Bronchial epithelial cell (primary cell): Measurements from ENCODE around the gene DNAJA3. TPM values are rescaled to one million over a fixed set of nuclear protein-coding genes. Genes with fewer than 3 reads are reported as not detected.

Experiments
- DNase-seq: peaks from one replicate; pipeline ENCODE4 v3.0.0-alpha.2; 2010; ENCODE audit warnings: low read depth
- FAIRE-seq: peaks from 2 replicates; lab custom pipeline; 2011; peaks lifted over from hg19 to GRCh38; lab: Jason Lieb, UNC
- H3K27me3 ChIP-seq: 2 replicates; pipeline ENCODE4 v1.5.1; 2011; ENCODE audit warnings: low read length; ENCODE audit not compliant: control insufficient read depth, insufficient read depth
- H3K36me3 ChIP-seq: 2 replicates; pipeline ENCODE4 v1.5.1; 2011; ENCODE audit warnings: low read length; ENCODE audit not compliant: control insufficient read depth, insufficient read depth
- H3K4me3 ChIP-seq: 2 replicates; pipeline ENCODE4 v1.5.1; 2011; ENCODE audit warnings: mild to moderate bottlenecking, low read depth, low read length, control low read depth
- total RNA-seq: library from RNA; depleted of rRNA; stranded (reverse); fragments of >200 nt; gene quantifications from 2 replicates; pipeline ENCODE4 v1.2.1, GENCODE V29; 2014
- TF ChIP-seq, protein P1 (sequence below): IDR thresholded peaks from 2 replicates; pipeline ENCODE4 v1.5.1; 2011; ENCODE audit warnings: mild to moderate bottlenecking, moderate library complexity, low read length, control low read depth, inconsistent platforms; ENCODE audit not compliant: insufficient read depth, severe bottlenecking

Gene DNAJA3
- total RNA-seq, 1 donor from 2014 or later = 74.8 TPM

DNA sequence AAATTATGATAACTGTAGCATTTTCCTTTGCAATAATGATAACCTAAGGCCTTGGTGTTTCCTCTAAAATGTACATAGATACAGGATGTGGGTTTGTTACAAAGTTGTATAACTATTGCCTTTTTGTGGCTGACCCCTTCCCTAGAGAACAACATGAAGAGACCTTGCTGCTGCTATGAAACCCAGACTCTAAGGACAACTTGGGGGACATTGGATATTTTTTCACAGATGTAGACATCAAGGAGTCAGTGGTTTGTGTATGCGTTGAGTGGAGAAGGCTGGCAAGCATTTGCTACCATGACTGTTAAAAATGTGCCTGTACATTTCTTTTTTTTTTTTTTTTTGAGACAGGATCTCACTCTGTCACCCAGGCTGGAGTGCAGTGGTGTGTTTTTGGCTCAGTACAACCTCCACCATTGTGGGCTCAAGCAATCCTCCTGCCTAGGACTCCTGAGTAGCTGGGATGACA lies 62.9 kb downstream of the DNAJA3 start:
- peaks cover 1% of the 10 kb centered on the region for H3K36me3 ChIP-seq
- no peak for DNase-seq
- H3K4me3 ChIP-seq = no peak overlapping the region
- H3K27me3 ChIP-seq = no peaks in the 10 kb centered on the region
- FAIRE-seq = no peak
- TF ChIP-seq, protein P1, sequence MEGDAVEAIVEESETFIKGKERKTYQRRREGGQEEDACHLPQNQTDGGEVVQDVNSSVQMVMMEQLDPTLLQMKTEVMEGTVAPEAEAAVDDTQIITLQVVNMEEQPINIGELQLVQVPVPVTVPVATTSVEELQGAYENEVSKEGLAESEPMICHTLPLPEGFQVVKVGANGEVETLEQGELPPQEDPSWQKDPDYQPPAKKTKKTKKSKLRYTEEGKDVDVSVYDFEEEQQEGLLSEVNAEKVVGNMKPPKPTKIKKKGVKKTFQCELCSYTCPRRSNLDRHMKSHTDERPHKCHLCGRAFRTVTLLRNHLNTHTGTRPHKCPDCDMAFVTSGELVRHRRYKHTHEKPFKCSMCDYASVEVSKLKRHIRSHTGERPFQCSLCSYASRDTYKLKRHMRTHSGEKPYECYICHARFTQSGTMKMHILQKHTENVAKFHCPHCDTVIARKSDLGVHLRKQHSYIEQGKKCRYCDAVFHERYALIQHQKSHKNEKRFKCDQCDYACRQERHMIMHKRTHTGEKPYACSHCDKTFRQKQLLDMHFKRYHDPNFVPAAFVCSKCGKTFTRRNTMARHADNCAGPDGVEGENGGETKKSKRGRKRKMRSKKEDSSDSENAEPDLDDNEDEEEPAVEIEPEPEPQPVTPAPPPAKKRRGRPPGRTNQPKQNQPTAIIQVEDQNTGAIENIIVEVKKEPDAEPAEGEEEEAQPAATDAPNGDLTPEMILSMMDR = no peak

DNA sequence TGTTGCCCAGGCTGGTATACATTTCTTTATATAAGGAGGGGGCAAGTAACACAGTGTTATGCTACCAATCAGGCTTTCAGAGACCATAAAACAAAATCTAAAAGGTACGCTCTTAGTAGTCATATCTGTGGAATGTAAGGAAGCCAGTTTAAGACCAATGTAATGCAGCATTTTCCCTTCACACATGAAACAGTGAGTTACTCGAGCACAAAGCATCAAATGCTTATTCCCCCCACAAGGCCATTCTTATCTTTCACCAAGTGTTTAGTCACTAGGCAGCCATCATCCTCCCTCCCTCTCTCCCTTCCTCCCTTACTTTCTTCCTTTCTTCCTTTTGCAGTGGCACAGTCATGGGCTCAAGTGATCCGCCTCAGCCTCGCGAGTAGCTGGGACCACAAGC lies 63.4 kb downstream of the DNAJA3 start:
- DNase-seq (peak; percentile 77), FAIRE-seq (no peak)
- TF ChIP-seq, protein P1 = no peak
- H3K27me3 ChIP-seq = no peaks in the 10 kb centered on the region
- no peak overlapping the region for H3K4me3 ChIP-seq
- peaks cover 1% of the 10 kb centered on the region for H3K36me3 ChIP-seq

DNA sequence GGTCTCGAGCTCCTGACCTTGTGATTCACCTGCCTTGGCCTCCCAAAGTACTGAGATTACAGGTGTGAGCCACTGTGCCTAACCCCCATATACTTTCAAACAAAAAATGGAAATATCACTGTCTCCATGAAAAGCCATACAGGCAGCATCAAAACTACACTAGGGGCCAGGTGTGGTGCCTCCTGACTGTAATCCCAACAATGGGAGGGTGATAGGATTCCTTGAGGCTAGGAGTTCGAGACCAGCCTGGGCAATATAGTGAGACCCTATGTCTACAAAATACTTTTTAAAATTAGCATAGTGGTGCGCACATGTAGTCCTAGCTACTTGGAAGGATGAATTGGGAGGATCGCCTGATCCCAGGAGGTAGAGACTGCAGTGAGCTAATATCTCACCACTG lies 66.2 kb downstream of the DNAJA3 start:
- DNase-seq = no peak
- no peak for FAIRE-seq
- TF ChIP-seq, protein P1 = no peak
- no peaks in the 10 kb centered on the region for H3K27me3 ChIP-seq
- H3K4me3 ChIP-seq = no peak overlapping the region
- H3K36me3 ChIP-seq = peaks cover 1% of the 10 kb centered on the region

DNA sequence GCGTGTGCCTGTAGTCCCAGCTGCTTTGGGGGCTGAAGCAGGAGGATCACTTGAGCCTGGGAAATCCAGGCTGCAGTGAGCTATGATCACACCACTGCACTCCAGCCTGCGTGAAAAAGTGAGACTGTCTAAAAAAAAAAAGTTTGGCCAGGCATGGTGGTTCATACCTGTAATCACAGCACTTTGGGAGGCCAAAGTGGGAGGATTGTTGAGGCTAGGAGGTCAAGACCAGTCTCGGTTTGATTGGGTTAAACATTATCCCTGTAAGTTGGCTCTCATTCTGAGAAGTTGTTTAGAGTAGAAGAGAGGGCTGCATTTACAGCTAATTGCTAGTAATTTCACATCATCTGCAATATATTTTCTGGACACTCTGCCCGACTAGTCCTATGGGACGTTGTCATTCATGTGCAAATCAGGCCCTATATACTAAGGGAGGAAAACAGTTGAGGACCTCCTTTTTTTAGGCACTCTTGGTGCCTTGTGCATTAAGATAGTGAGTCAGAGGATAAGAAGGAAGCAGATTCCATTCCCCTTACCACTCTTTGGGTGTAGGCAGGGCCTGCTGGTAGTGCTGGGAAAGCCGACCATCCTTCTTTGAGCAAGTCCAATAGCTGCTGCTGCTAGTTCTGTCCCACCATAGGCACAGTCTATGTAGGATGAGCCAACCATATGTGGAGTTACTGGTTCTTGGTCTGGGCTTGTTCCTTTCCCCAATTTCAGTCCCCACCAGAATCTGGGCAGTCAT lies 69.2 kb downstream of the DNAJA3 start:
- Histone ChIP-seq H3K4me3 (no peak overlapping the region), H3K36me3 (no peaks in the 10 kb centered on the region), H3K27me3 (no peaks in the 10 kb centered on the region)
- FAIRE-seq (no peak), DNase-seq (peak; percentile 97)
- TF ChIP-seq, protein P1 = no peak

DNA sequence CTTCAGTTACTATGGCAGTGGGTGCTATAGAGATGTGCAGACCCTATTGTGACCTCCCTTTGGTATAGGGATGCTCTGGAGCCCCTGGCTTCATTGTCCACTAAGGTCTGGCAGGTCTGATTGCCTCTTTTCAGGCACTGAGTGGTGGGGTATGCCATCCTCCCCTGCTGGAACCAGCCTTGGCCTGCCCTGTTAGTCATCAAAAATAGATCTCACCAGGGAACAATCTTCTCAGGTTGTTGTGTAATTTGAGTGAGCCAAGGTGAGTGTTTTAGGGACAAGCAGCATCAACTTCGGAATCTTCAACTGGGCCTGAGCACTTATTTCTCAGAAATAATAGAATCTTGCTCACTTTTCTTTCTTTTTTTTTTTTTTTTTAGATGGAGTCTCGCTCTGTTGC lies 70.1 kb downstream of the DNAJA3 start:
- Histone ChIP-seq H3K27me3 (no peaks in the 10 kb centered on the region), H3K36me3 (no peaks in the 10 kb centered on the region), H3K4me3 (no peak overlapping the region)
- TF ChIP-seq, protein P1 = no peak
- FAIRE-seq (no peak), DNase-seq (peak; percentile 96)
